IgD-negative memory B cell (primary cell): ENCODE results near the gene POU2F3. TPM values are rescaled to one million over a fixed set of nuclear protein-coding genes. Genes with fewer than 3 reads are reported as not detected.

Experiments
- H3K27ac Mint-ChIP-seq, 3 donors: one replicate each; pipeline ENCODE4 v1.8.0; 2020 to 2022; ENCODE audit warnings: mild to moderate bottlenecking in 3 of 3, mixed read lengths in 3 of 3, moderate library complexity in 1 of 3
- H3K27me3 Mint-ChIP-seq: one replicate; pipeline ENCODE4 v1.8.0; 2021; ENCODE audit warnings: mixed read lengths
- H3K36me3 Mint-ChIP-seq: one replicate; pipeline ENCODE4 v1.8.0; 2020; ENCODE audit warnings: mild to moderate bottlenecking, mixed read lengths
- H3K4me1 Mint-ChIP-seq, 3 donors: one replicate each; pipeline ENCODE4 v1.8.0; 2020 to 2022; ENCODE audit warnings: mixed read lengths in 3 of 3, mild to moderate bottlenecking in 1 of 3
- H3K4me3 Mint-ChIP-seq, 4 donors: one replicate each; pipeline ENCODE4 v1.8.0; 2020 to 2022; ENCODE audit warnings: mild to moderate bottlenecking in 4 of 4, mixed read lengths in 4 of 4, moderate library complexity in 3 of 4
- H3K9me3 Mint-ChIP-seq, 3 donors: one replicate each; pipeline ENCODE4 v1.8.0; 2020 to 2021; ENCODE audit warnings: mixed read lengths in 3 of 3, mild to moderate bottlenecking in 1 of 3
- polyA plus RNA-seq: library from polyadenylated mRNA; unstranded; fragments of 300-500 nt; fragmentation: Illumina TruSeq; gene quantifications from one replicate; pipeline ENCODE4 v1.2.3, GENCODE V29; 2021

Gene POU2F3
- polyA plus RNA-seq, 1 donor from 2014 or later: not detected

DNA sequence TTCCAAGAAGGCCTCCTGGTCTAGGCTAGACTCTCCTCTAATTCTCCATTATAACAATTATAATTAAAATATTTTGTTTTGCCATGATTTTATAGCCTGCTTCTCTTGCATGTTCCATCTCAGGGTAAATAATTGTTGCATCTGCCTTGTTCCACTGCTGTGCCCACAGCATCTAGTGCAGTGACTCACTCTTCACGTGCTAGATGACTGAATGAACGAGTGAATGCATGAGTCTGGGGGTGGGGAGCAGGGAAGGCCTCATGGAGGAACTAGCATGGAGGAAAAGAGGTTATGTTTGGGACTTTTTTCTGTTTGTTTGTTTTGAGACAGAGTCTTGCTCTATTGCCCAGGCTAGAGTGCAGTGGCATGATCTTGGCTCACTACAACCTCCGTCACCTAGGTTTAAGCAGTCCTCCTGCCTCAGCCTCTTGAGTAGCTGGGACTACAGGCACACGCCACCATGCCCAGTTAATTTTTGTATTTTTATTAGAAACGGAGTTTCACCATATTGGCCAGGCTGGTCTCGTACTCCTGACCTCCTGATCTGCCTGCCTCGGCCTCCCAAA is 34.3 kb upstream of the POU2F3 start:
- no peak overlapping the region for H3K27ac Mint-ChIP-seq
- peaks cover 12% of the 10 kb centered on the region for H3K27me3 Mint-ChIP-seq
- H3K9me3 Mint-ChIP-seq: no peaks in the 10 kb centered on the region
- no peak overlapping the region for H3K4me3 Mint-ChIP-seq
- H3K4me1 Mint-ChIP-seq: peaks cover 6 to 8% (median 6%) of the 10 kb centered on the region in 3 donors
- H3K36me3 Mint-ChIP-seq: no peaks in the 10 kb centered on the region

DNA sequence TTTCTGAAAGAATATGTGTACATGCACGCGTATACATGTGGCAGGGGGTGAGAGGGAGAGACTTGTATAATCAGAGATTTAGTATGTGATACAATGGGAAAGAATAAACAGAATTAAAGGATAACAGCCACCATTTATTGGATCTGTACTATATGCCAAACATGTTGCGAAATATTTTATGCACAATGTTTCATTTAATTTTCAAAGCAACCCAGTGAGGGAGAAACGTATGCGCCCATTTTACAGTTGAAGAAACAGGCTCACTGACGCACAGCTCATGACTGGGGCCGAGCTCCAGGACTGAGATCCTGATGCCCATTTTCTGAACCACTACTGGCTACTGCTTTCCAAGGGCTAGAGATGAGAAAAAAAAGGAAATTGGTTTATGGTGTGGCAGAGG is 32.4 kb upstream of the POU2F3 start:
- no peaks in the 10 kb centered on the region for H3K36me3 Mint-ChIP-seq
- no peaks in the 10 kb centered on the region for H3K9me3 Mint-ChIP-seq
- H3K4me3 Mint-ChIP-seq: peak overlapping the region in 1 of 4 donors; percentile 94
- H3K27me3 Mint-ChIP-seq: peaks cover 8% of the 10 kb centered on the region
- peaks cover 6 to 13% (median 11%) of the 10 kb centered on the region in 3 donors for H3K4me1 Mint-ChIP-seq
- peak overlapping the region in 1 of 3 donors; percentile 41 for H3K27ac Mint-ChIP-seq

DNA sequence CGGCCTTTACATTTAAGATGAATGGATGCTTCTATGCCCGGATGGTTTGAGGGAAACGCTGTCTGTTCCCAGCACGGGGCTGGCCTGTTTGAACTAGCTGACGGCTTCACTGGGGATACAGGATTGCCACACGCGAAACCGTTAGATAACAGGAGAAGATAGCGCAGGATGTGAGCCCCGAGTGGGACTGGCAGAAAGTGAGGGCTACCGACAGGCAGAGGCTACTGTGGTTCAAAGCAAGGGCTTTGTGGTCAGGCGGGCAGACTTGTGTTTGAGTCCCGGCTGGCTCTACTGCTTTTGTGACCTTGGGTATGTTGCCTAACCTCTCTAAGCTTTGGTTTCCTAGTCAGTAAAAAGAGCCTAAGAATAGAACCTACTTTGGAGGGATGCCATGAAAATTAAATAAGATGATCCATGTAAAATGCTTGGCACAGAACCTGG is 31.9 kb upstream of the POU2F3 start:
- Mint-ChIP-seq H3K27me3 (peaks cover 8% of the 10 kb centered on the region), H3K36me3 (no peaks in the 10 kb centered on the region), H3K27ac (no peak overlapping the region), H3K4me3 (peak overlapping the region in 1 of 4 donors; percentile 94), H3K9me3 (no peaks in the 10 kb centered on the region), H3K4me1 (peaks cover 6 to 13% (median 11%) of the 10 kb centered on the region in 3 donors)

DNA sequence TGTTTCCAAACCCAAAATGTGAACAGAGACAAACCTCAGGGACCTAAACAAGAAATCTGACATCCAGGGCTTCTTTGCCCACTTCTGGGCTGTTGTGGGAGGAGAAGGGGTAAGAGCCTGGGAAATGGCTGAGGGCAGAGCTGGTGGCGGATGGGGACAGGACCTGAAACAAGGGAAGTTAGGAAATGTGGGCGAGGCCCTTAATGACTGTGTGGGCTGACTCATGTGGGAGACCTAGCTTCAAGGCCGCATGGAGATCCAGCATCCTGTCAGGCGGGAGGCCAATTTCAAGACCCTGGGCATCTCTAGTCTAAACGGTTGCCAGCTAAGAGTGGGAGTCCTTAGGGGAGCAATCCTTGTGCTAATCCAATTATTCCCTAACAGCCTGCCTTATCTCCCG is 31.2 kb upstream of the POU2F3 start:
- H3K27me3 Mint-ChIP-seq: peaks cover 8% of the 10 kb centered on the region
- no peak overlapping the region for H3K27ac Mint-ChIP-seq
- no peaks in the 10 kb centered on the region for H3K36me3 Mint-ChIP-seq

DNA sequence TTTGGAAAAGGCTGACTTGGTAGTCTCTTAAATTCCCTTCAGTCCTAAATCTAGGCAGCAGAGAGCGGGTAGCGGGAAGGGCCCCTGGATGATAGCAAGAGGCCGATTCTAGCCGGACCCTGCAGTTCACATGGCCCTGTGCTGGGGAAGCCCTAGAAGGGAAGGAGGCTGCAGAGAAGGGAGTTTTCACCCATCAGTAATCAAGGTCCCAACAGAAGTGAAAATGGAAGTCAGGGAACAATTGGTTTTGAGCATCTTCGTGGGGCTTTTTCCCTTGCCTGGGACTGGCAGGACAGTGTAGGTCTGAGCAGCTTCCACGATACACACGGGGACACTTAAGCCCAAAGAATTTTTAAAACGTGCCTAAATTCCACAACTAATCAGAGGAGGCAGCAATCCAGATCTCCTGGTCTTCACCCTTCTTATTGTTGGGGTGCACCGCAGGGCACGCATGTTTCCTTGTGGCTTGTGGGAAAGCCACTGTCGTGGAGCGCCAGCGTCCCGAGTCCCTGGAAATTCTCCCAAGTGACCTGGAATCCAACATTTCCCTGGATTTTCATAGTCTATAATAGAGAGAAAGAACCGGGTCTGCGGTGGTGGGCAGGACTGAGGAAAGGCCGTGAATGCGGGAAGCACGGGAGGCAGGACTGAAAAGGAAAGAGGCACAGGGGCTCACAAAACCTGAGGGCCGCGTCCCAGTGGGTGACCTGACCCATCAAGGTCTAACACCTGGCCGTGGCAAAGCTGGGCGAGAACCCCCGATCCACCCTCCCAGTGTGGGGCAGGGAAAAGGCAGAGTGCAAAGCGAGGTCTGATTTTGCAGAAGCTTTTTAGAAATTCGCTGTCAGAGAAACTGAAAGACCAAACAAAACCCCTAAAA is 30.0 kb upstream of the POU2F3 start:
- H3K27ac Mint-ChIP-seq: peak overlapping the region in 2 of 3 donors; percentile 63 to 88
- H3K4me3 Mint-ChIP-seq: peak overlapping the region; percentile 73 to 95 (median 92)
- no peaks in the 10 kb centered on the region for H3K36me3 Mint-ChIP-seq
- H3K4me1 Mint-ChIP-seq: peaks cover 6 to 13% (median 11%) of the 10 kb centered on the region in 3 donors
- peaks cover 8% of the 10 kb centered on the region for H3K27me3 Mint-ChIP-seq
- H3K9me3 Mint-ChIP-seq: no peaks in the 10 kb centered on the region

More for the DNA sequence above, 31.2 kb upstream of the POU2F3 start:
- H3K4me1 Mint-ChIP-seq: peaks cover 6 to 13% (median 11%) of the 10 kb centered on the region in 3 donors
- H3K9me3 Mint-ChIP-seq: no peaks in the 10 kb centered on the region
- peak overlapping the region in 3 of 4 donors; percentile 63 to 94 (median 73) for H3K4me3 Mint-ChIP-seq

DNA sequence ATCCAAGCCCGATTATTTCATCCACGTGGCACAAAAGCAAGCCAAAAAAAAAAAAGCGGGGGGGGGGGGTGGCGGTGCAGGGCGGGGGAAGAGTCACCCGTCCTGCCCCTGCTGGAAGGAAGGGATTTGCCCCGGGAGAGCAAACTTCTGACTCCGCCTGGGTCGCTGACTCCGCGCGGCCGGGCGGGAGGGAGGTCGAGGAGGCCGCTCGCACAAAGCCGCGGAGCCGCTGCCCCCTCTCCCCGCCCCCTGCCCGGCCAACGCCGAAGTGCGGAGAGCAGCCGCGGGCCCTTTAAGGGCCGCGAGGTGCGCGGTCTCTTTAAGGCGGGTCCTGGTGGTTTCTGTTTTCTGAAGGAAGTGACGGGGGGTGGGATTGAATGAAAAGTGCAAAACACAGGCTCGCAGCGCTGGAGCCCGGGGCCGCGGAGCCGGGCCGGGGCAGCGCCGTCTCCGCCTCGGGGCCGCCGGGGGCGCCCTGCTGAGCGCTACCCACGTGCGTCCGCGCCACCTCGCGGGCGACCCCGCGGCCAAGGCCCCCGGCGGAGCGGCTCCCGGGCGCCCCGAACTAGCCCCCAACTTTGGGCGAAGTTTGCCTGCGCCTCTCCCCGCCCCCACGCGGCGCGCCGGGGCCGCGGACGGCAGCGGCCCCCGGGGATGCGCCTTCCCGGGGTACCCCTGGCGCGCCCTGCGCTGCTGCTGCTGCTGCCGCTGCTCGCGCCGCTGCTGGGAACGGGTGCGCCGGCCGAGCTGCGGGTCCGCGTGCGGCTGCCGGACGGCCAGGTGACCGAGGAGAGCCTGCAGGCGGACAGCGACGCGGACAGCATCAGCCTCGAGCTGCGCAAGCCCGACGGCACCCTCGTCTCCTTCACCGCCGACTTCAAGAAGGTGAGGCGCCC is 29.1 kb upstream of the POU2F3 start, which contains the start of gene OAF:
Gene OAF (plus strand): TSS at position 407 of the 896 bp plus-strand sequence. CDS start 248 bp downstream, at position 655.
- peak within 1 kb of the TSS; percentile 84 to 96 (median 95) for H3K4me3 Mint-ChIP-seq
- no peaks in the 10 kb centered on the region for H3K9me3 Mint-ChIP-seq
- peak within 1 kb of the TSS in 2 of 3 donors; percentile 63 to 88 for H3K27ac Mint-ChIP-seq
- H3K36me3 Mint-ChIP-seq: no peaks in the 10 kb centered on the region
- H3K27me3 Mint-ChIP-seq: peaks cover 12% of the 10 kb centered on the region
- peaks cover 6 to 13% (median 11%) of the 10 kb centered on the region in 3 donors for H3K4me1 Mint-ChIP-seq

DNA sequence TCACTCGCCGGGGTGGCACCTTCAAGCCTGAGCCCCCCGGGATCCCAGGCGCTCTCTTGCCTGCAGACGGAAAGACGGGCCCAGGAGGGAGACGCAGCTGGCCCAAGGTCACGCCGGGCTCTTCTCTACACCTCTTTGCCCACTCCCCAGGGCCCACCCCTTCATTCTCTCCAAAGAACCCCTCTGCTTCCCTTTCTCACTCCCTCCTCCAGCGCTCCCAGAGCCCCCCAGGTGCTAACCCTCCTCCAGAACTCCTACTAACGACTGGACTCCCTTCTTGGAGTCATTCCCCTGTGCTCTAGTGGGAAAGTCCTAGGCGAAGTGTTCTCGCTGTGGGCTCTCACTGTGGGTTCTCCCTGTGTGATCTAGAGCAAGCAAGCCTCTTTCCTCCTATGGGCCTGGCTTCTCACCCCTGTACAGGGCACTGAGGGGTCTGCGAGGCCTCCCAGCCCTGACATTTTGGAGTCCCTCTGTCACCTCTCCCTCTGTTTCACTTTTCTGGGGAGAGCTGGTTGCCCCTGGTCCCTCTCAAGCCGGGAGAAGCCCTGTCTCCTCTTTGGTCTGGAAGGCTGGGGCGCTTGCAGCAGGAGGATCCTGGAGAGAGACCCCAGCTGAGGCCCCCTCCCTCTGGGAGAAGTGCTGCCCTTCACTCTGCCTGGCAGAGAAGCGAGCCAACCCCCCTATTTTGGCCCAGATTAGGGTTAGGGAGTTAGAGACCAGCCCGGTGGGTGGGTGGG is 28.2 kb upstream of the POU2F3 start:
- H3K36me3 Mint-ChIP-seq: no peaks in the 10 kb centered on the region
- peak overlapping the region; percentile 72 to 96 (median 90) for H3K4me3 Mint-ChIP-seq
- H3K27me3 Mint-ChIP-seq: peaks cover 11% of the 10 kb centered on the region
- no peaks in the 10 kb centered on the region for H3K9me3 Mint-ChIP-seq
- H3K4me1 Mint-ChIP-seq: peaks cover 6 to 13% (median 11%) of the 10 kb centered on the region in 3 donors
- peak overlapping the region in 1 of 3 donors; percentile 38 for H3K27ac Mint-ChIP-seq

DNA sequence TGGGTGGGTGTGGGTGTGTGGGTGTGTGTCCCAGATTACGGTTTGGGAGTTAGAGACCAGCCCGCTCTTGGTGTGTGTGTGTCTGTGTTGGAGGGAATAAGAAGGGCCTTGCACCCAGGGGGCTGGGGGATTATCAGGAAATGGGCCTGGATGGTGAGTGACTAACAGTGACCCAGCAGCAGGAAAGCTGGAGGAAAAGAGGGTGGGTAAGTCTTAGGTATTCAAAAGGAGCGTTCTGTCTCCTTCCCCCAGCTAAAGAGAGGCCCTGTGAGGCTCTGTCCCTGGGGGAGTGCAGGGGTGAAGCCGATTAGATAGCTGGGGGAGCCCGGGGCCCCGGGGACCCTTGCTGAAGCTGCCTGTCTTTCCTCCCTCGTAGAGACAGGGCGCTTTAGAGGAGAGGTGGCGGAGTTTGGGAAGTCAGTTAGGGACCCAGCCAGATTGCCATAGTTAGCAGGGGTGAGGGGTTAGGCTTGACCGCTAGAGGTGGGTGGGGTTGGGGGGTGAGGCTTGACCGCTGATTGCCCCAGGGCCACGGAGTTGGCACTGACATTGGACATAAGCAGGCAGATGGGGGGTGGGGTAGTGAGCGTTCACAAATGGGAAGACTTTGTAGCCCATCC is 27.6 kb upstream of the POU2F3 start:
- H3K9me3 Mint-ChIP-seq: no peaks in the 10 kb centered on the region

DNA sequence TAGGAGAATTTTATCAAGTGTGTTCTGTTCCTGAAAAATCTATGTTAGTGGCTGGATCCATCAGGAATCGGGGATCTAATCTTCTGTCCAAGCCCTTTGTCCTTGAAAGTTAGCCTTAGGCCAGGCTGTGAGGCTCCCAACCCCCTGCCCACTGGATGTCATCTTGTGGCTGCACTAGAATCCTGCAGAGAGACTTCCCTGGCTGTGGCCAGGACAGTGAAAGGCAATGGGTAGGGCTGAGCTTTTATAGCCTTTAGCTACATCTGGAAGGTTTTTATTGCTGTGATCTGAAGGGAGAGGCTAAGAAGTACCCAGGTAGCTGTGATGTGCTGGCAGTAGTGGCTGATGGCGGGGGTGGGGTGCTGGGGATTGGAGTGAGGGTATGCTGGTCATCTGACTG is 27.0 kb upstream of the POU2F3 start:
- no peak overlapping the region for H3K27ac Mint-ChIP-seq
- peaks cover 6 to 13% (median 11%) of the 10 kb centered on the region in 3 donors for H3K4me1 Mint-ChIP-seq
- H3K27me3 Mint-ChIP-seq: peaks cover 9% of the 10 kb centered on the region
- H3K4me3 Mint-ChIP-seq: peak overlapping the region in 2 of 4 donors; percentile 4 to 68
- H3K36me3 Mint-ChIP-seq: no peaks in the 10 kb centered on the region
- no peaks in the 10 kb centered on the region for H3K9me3 Mint-ChIP-seq

More for the DNA sequence above, 27.6 kb upstream of the POU2F3 start:
- Mint-ChIP-seq H3K27ac (no peak overlapping the region), H3K27me3 (peaks cover 9% of the 10 kb centered on the region), H3K4me3 (peak overlapping the region in 3 of 4 donors; percentile 24 to 84 (median 71)), H3K4me1 (peaks cover 6 to 13% (median 11%) of the 10 kb centered on the region in 3 donors), H3K36me3 (no peaks in the 10 kb centered on the region)

DNA sequence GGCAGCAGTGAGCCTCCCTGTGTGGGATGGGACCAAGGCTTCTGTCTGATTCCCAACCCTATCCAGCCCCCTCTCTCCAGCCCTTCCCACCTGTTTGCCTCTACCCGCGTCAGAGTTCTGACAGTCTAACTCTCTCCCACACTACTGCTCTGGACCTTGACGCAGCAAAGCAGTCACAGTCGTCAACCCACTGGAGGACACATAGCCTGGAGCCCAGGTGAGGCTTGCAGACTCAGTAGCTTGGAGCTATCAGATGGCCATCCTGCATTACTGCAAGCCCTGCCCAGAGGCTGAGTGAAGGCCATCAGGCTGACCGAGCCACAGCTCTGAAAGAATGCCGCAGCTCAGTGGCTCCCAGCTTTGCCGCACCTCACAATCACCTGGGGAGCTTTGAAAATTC is 25.4 kb upstream of the POU2F3 start:
- Mint-ChIP-seq H3K9me3 (no peaks in the 10 kb centered on the region), H3K27ac (no peak overlapping the region), H3K4me1 (peaks cover 6 to 12% (median 12%) of the 10 kb centered on the region in 3 donors), H3K27me3 (peaks cover 6% of the 10 kb centered on the region), H3K4me3 (peak overlapping the region in 1 of 4 donors; percentile 74), H3K36me3 (peaks cover 2% of the 10 kb centered on the region)

DNA sequence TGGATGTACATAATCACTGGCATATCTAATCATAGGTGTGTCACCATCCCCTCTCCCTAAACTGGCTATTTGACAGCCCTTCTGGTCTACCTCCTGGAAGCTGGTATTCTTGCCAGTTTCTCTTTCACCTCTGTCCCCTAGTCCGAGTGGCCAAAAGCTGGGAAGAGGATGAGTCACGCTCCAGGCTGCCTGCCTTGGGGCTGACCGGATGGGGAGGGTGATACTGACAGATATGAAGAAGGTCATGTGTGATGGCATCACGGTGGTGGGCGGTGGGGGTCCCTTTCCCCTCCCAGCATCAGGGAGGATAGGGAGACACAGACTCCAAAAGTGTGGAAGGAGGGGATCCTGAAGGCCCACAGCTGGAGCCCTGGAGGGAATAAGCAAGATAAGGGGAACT is 24.3 kb upstream of the POU2F3 start:
- H3K9me3 Mint-ChIP-seq: no peaks in the 10 kb centered on the region
- H3K36me3 Mint-ChIP-seq: peaks cover 2% of the 10 kb centered on the region
- H3K4me1 Mint-ChIP-seq: peaks cover 0 to 6% (median 6%) of the 10 kb centered on the region in 3 donors
- no peak overlapping the region for H3K27ac Mint-ChIP-seq
- H3K4me3 Mint-ChIP-seq: no peak overlapping the region
- H3K27me3 Mint-ChIP-seq: peaks cover 4% of the 10 kb centered on the region

DNA sequence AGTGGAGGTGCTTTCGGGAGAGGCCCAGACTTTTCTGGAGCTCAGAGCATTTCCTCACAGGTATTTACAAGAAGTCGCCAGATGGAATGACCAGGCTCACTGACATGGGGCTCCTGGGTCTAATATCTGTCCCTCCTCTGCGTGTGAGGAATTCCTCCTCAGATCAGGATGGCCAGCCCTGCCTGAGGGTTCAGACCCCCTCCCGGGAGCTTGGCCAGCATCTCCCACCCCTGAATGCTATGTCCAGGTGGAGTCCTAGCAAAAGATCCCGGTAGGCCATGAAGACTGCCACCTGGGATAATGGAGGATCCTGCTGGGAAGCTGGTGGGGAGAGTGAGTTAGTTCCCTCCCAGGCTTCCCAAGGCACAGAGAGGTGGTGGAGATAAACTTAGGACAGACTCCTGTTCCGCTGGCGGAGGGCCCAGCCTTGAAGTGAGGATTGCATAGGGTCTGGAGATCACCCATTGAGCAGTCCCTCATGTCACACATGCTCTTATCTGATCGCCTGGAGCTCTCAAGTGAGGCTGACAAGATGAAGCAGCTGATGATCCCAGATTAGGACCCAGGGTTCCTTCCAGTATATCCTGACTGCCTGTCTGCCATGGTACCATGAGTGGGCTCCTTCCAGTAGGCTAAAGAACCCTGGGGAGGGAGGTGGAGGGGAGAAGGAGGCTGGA is 23.4 kb upstream of the POU2F3 start:
- Mint-ChIP-seq H3K27me3 (peaks cover 4% of the 10 kb centered on the region), H3K4me1 (peaks cover 0 to 5% (median 4%) of the 10 kb centered on the region in 3 donors), H3K36me3 (peaks cover 2% of the 10 kb centered on the region), H3K27ac (no peak overlapping the region), H3K9me3 (no peaks in the 10 kb centered on the region), H3K4me3 (peak overlapping the region in 1 of 4 donors; percentile 41)

DNA sequence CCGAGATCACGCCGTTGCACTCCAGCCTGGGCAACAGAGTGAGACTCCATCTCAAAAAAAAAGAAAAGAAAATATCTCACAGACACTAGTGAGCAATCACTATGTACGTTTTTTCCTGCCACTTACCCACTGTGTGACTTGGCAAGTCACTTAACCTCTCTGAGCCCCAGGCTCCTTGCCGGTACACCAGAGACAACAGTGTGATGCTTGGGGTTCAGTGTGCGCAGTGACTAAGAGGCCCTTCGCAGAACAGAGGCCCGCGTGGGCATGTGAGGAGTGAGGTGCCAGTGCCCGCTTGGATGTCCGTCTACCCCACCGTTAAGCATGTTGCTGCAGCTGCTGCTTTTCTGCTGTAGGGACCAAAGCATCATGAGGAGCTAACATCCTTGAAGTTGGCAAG is 22.4 kb upstream of the POU2F3 start:
- peaks cover 0 to 1% (median 0%) of the 10 kb centered on the region in 3 donors for H3K4me1 Mint-ChIP-seq
- peaks cover 4% of the 10 kb centered on the region for H3K27me3 Mint-ChIP-seq
- peak overlapping the region in 1 of 3 donors; percentile 30 for H3K27ac Mint-ChIP-seq
- no peak overlapping the region for H3K4me3 Mint-ChIP-seq
- peaks cover 2% of the 10 kb centered on the region for H3K36me3 Mint-ChIP-seq
- no peaks in the 10 kb centered on the region for H3K9me3 Mint-ChIP-seq
